HG02852 (cell line): ENCODE data around the gene SMIM44.
"Not testable (repeated sequence)": the region's sequence is repeated elsewhere in the genome, so short reads cannot be mapped to it uniquely, and the experiment has no call there.

Source experiments
- ATAC-seq: cut with Tn5 transposase; IDR thresholded peaks from one replicate; pipeline ENCODE4 v1.9.1; 2021; ENCODE audit warnings: mild to moderate bottlenecking, moderate library complexity; ENCODE audit not compliant: unreplicated experiment

Gene SMIM44

GRCh38 chr19:3518255-3518654, 35.0 kb upstream of the SMIM44 start:
- no peak for ATAC-seq

DNA sequence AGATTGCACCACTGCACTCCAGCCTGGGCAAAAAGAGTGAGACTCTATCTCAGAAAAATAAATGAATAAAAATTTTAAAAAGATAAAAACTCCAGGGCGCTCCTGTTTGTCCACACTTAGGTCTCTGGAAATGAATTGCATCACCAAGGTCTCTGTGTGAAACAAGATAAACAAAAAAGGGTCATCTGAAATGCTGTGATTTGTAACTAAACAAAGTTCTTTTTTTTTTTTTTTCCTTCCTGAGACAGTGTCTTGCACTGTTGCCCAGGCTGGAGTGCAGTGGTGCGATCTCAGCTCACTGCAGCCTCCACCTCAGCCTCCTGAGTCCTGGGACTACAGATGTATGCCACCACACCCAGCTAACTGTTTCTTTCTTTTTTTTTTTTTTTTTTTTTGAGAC, 34.4 kb upstream of the SMIM44 start:
- no peak for ATAC-seq

- no peak for ATAC-seq
Measured at GRCh38 chr19:3516675-3517207, 33.5 kb upstream of the SMIM44 start.

GRCh38 chr19:3515891-3516422, 32.7 kb upstream of the SMIM44 start:
- no peak for ATAC-seq

DNA sequence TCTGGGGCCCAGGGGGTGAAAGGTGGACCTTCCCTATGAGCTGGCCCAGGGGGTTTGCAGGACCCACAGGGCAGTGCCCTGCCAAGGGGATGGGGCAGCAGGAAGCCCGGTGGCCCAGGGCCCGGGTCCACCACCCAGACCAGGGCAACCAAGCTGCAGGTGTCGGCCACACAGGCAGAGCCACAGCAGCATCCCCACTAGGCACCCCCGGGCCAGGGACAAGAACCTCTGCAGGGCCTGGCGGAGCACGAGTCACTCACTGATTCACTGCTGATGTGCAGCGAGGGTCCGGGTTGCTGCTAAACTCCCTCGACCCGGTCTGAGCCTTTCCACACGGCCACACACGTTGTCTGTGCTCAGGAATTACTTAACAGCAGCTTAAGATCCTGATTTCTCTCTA, 31.7 kb upstream of the SMIM44 start:
- ATAC-seq: no peak

DNA sequence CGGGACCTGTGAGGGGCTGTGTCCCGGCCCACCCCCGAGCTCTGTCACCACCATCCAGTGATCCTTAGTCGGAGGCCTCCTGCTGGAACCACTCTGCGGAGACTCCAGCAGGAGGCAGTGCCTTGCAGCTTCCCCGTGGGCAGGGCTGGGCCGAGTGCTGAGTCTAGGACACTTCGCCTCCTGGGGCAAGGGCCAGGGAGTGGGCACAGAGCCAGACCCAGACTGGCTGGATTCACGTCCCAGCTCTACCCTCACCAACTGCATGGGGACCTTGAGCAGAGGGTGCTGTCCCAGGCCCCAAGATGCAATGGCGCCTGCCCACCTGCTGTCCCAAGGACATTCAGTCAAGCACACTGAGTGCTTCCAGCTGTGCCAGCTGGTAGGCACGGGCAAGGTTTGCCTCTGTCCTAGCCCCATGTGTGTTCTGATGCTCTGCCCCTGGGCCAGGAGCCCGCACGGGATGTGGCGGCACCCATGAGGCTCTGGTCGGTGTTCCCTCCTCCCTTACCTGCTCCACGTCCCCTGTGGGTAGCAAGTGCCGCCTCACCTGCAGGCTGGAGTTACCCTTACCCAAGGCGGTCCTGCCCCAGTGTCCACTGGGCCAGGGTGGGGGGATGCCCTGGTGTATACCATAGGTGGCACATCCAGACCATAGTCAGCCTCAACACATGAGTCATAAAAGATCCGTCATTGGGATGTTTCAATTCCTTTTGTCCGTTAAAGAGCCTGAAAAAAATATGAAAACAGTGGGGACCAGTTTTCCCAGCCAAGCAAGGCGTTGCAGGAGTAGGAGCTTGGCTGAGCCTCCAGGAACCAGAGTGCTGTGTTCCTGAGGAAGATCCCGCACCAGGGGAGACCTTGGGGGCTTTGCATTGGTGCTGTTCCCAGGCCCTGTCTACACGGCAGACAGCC, 30.2 kb upstream of the SMIM44 start:
- ATAC-seq: no peak

GRCh38 chr19:3512562-3513228, 29.5 kb upstream of the SMIM44 start:
- ATAC-seq: no peak

- ATAC-seq: no peak
Measured at GRCh38 chr19:3511506-3512251, 28.4 kb upstream of the SMIM44 start.

DNA sequence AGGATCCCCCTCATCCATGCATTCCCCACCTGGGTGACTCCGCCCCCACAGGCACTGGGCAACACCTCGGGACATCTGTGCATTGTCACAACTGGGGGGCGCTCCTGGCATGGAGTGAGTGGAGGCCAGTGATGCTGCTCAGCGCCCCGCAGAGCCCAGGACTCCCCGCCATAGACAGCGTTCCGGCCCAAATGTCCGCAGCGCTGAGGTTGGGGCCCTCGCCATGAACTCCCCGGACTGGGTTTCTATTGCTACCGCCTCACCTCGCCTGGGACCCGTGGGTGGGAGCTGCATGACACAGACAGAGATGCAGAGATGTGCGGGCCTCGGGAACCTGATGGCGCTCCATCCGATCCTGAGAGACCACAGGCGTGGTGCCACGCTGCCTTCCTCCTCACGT, 27.5 kb upstream of the SMIM44 start:
- ATAC-seq: no peak

GRCh38 chr19:3509566-3509989, 26.3 kb upstream of the SMIM44 start:
- no peak for ATAC-seq

- ATAC-seq: no peak
Measured at GRCh38 chr19:3508771-3509535, 25.7 kb upstream of the SMIM44 start.

- ATAC-seq: not testable (repeated sequence)
Measured at GRCh38 chr19:3508121-3508661, 24.9 kb upstream of the SMIM44 start.

DNA sequence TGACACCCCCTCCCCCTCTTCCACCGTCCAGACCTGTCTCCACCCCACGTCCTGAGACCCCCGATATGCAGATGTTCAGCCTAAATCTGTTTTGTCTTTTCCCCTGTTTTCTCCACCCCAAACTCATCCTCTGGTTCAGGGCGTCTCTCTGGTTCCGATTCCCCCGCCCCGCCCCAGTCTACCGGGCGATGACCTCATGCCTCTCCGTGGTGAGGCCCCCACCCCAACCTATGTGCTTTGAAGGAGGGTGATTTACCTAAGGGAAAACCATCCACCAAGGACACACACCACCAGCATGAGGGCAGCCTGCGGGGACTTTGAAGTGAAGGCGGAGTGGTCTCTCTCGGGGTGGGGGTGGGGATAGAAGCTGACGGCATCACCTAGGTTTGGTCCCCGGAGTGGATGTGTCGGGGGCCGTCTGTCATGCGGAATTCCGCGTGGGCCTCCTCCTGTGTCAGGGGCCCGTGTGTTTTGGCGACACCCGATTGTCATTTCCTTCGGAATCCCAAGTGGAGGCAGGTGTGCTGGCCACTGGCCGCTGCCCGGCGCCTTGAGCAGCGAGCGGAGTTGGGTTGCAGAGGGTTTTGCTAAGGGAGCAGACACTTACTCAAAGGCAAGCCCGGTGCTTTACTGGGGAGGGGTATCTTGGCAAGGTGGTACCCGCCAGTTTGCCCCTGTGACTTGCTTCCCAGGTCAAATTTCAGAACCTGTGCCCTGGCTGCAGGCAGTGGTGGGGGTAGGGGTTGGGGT, 24.3 kb upstream of the SMIM44 start:
- ATAC-seq: no peak

DNA sequence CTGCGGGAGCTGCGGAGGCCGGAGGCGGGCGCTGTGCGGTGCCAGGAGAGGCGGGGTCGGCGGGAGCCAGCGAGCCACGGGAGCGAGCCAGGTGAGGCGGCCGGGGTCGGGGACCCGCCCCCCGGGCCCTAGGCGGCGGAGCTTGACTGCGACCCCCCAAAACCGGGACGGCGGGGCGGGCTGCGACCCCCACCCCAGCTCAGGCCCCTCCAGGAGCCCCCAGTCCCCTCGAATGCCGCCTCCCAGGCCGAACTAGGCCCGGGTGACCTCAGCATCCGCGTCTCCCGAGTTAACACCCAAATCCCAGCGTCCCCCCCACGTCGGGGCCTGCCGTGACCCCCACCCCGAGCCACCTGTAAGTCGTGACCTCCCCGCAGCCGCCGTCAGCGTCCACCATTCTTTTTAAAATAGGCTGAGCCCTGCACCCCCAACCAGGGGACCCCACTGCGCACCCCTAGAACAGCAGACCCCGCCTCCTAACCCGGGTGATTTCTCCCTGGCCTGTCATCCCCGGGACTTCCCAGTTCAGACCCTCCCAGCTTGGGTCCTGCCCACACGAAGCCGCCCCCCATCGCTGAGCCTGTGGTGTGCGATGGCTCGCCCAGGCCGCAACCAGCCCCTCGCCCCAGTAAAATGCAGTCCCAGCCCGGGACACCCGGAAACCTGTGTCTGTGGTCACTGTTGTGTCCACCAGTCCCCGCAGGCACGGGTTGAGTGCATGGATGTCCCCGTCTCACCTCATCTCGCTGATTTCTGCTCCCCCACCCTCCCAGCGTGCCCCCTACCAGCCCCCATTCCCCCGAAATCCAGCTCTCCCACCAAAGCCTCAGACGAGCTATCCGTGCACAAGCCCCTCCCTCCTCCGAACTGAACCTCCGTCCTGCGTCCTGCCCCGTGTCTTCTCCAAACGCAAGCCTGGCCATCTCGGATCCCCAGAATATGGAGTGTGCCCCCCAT, 23.4 kb upstream of the SMIM44 start:
- ATAC-seq: peak; percentile 4

GRCh38 chr19:3505598-3506383, 22.6 kb upstream of the SMIM44 start, which contains the start of gene FZR1:
Gene FZR1 (plus strand): TSS chr19:3506311. CDS start chr19:3522990, 16,679 bp downstream.
- peak; percentile 87 for ATAC-seq

- ATAC-seq: no peak
Measured at GRCh38 chr19:3504735-3505134, 21.5 kb upstream of the SMIM44 start.

DNA sequence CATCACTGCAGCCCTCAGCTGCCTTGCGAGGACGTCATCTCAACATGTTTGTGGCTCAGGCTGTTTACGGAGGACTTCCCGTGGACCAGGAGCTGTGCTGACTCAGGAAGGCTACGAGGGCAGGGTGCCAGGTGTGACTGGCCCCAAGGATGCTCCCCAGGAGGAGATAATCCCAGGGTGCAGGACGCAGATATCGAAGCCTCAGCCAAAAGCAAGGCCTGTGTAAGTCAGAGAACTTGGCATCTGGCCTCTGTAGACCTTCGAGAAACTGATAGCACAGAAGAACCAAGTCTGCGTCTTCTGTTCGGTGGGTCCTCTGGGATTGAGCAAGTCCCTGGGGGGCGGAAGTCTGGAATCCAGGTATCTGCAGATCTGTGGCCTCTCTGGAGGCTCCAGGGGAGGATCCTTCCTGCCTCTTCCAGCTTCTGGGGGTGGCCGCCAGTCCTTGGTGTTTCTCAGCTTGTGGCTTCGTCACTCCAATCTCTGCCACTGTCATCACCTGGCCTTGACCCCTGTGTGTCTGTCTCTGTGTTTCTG, 19.9 kb upstream of the SMIM44 start:
- no peak for ATAC-seq
